HG03571 (cell line): ENCODE data around the gene ZFP64.
A peak's percentile ranks its signal among the peaks of the same experiment; 100 is the strongest.
"Not testable (repeated sequence)": the region's sequence is repeated elsewhere in the genome, so short reads cannot be mapped to it uniquely, and the experiment has no call there.

Experiments used
- ATAC-seq: cut with Tn5 transposase; IDR thresholded peaks from one replicate; pipeline ENCODE4 v1.9.1; 2021; ENCODE audit not compliant: unreplicated experiment

The ZFP64 gene

DNA sequence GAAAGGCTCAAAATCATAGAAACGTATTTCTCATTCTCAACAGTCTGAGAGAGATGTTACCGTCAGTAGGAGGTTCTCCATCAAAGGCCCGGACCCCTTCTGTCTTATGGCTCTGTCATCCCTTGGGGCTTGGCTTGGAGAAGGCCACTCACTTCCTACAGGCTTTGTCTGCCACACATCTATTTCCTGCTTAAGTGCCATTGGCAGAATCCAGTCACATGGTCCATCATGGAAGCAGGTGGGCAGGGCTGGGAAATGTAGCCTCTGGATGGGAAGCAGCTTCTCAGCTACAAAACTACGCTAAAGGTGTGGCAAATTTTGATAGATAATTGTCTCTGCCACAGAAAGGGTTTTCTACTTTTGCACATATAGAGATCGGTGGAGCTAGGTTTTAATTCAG lies 12.6 kb upstream of the ZFP64 start:
- ATAC-seq, result no peak

DNA sequence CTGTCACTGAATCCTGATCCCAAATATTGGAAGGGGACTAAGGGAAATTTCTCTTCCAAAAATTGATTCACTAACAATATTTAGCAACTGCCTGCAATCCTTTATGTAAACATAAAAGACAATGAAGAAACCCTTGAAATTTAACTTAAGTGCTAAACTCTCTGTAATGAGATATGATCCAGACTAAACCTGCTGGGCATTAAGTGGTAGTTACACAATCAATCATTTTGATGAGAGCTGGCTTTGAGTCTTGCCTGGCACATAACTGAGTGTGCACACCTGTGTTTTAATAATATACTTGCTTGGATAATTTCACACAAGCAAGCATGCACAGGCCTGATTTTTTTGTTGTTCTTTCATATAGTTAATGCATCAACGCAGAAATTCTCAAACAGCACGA lies 9.8 kb upstream of the ZFP64 start:
- ATAC-seq, result no peak

DNA sequence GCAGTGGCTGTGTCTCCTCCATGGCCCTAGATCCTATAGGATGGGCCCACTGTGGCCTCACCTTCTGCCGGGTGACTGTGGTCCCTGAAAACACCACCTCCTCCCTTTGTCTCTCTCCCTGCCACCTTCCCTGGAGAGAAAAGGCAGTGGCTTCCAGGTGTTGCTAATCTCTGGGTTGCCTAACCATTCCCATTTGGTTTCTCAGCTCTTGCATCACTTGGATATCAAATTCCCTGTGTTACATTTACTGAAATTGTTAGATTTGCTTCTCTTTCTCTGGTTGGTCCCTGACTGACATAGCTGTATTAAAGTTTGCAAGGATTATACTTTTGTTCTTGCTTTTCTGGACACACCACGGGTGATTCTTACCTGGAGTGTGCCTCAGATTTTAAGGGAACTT lies 9.3 kb upstream of the ZFP64 start:
- ATAC-seq, result no peak

DNA sequence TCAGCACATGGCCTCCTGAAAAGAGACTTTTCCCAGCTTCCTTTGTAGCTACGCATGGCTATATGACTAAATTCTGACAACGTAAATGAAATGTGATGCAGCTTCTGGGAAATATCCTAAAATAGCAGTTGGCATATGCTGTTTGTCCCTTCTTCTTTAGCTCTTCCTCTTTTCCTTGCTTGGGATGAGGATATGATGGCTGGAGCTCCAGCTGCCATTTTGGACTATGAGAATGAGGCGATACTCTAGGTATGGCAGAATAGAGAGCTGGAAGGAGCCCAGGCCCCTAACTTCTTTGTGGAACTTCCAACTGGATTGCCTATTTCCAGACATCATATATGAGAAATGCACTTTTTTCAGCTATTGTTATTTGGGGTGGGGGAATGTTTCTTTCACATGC lies 5.3 kb upstream of the ZFP64 start:
- ATAC-seq, result no peak

DNA sequence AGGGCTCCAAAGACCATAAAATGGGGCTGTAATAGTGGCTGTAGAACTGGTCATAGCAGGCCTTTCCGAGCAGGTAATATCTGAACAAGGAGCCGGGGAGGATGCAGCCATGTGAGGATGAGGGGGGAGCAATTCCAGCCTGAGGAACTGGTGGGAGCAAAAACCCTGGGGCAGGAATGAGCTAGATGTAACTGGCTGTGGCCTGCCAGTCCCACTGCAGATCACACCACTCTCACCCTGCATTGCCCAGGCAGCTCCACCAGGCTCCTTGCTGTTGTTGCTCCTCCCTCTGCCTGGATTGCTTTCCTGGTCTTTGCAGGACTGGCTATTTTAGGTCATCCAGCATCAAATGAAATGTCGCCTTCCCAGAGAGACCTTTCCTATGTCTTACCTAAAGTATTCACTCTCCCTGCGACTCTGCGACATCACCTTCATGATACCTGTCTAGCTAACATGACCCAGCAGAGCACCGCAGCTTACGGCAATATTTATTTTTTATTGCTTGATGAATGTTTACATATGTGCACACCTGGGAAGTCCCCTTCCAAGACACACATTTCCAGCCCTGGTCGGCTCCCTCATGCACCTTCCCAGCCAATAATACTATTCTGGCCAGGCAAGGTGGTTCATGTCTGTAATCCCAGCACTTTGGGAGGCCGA lies 2.4 kb upstream of the ZFP64 start:
- ATAC-seq, result no peak

DNA sequence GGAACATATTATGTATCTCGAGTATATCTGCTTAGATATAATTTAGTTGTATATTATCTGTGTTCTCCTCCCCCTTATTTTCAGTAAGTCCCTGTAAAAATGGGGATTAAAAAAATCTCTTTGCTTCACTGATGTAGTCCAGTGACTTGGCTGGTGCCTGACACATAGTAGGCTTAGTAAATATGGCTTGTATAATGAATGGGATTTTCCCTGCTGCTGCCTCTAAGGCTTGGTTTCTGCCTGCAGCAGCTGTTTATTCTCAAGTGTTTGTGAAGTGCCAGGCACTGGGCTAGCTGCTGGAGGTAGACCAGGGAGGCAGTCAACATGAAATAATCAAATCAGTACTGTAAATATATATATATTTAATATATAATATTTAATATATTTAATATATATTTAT lies 1.6 kb upstream of the ZFP64 start:
- no peak for ATAC-seq

DNA sequence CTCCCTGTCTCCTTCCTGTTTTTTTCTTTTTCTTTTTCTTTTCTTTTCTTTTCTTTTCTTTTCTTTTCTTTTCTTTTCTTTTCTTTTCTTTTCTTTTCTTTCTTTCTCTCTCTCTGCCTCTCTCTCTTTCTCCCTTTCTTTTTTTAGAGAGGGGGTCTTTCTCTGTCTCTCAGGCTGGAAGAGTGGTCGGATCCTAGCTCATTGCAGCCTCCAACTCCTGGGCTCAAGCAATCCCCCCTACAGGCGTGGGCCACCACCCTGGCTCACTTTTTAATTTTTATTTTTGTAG lies 1.1 kb upstream of the ZFP64 start:
- ATAC-seq, result not testable (repeated sequence)

DNA sequence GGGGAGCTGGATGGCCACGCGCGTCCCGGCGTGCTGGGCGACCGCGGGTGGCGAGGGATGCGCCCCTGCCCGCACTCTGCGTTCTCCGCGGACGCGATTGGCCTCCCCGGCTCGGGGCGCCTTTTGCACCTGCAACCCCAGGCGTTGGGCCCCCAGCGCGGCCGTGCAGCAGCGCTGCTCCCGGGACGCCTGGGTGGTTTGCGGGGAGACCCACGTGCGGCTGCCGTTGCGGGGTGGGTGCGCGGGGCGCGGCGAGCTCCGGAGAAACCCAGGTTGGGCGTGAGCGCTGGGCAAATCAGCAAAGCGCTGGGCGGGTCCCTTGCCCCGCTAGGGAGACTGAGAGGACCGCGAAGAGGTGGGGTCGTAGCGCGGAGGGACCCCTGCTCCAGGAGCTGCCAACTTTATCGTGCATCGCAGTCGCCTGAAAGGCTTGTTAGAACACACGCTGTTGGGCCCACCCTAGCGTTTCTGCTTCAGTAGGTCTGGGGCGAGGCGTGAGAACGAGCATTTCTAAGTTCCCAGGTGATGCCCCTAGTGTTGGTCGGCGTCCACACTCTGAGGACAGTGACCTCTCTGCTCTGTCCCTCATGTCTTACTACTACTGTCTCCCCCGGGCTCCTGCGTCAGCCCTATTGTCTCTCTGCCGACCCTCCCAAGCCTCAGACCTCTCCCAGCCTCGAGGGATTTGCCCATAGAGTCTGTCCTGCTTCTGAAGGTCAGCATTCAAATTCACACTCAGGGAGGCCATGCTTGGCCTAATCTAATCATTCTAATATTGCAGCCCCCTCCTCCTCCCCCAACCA lies 538 bp upstream of the ZFP64 start:
- peak; percentile 53 for ATAC-seq

DNA sequence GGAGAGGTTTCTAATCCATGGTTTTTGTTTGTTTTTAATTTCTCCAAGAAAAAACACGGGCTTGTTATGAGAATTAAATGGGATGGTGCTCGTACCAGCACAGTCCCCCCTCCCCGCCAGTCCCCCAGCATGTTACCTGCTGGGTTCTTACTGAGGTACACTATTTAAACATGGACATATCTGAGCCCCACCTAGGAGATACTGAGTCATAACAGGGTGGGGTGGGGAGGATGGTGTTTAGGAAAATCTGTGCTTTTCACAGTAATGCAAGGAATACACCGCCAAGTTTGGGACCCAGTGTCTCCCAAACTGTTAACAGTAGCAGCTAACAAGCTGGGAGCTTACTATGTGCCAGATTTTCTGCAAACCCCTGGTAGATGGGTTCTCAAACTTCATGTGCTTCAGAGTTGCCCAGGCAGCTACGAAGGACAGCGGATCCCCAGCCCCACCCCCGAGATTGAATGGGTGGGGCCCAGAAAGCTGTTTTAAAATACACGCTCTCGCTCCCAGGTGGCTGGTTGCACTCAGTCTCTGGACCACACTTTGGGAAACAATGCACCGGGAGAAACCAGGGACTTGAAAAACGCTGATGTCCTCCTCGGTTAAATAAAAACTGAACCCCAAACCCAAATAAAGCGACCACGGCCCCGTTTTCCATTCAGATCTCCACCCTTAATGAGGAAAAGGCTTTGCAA lies 995 bp downstream of the ZFP64 start:
- peak; percentile 34 for ATAC-seq

DNA sequence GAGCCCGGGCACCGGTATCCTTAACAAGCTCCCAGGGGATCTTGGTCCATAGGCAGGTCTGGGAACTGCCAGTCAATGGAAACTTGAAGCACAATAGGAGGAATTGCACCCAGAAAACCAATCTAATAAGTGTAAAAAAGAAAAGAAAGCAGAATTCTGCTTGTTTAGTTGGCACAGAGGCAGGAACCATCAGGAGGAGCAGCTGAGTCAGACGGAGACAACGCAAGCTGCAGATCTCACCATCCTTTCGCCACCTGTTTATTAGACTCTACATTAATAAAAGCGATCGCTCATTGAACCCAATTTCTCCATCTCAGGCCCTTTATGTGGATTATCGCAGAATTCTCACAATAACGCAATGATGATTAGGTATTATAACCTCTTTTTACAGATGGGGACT lies 9.8 kb downstream of the ZFP64 start:
- ATAC-seq, result no peak

DNA sequence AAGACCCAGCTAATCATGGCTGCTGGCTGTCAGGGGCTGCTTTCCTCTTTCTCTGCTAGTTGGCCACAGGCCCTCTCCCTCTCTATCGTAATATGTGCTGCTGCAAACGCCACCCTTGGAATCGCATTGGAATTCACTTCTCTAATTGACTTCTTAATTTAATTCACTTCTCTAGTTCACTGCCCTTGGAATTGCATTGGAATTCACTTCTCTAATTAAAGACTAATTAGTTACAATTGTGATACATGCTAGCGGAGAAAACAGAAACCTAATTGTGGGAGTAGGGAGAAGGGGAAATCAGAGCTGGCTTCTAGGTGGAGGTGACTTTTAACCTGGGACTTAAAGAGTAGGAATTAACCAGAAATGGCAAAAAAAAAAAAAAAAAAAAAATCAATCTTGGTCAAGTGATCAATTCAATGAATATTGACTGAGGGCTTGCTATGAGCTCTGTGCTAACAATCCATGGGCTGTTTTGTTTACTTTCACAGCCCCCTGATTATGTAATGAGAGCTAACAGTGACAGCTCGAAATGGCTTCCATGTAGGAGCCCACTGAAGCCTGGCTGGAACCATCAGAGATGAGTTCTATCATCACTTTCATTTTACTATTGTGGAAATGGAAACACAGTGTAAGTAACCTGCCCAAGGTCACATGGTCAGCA lies 11.3 kb downstream of the ZFP64 start:
- ATAC-seq, result no peak

DNA sequence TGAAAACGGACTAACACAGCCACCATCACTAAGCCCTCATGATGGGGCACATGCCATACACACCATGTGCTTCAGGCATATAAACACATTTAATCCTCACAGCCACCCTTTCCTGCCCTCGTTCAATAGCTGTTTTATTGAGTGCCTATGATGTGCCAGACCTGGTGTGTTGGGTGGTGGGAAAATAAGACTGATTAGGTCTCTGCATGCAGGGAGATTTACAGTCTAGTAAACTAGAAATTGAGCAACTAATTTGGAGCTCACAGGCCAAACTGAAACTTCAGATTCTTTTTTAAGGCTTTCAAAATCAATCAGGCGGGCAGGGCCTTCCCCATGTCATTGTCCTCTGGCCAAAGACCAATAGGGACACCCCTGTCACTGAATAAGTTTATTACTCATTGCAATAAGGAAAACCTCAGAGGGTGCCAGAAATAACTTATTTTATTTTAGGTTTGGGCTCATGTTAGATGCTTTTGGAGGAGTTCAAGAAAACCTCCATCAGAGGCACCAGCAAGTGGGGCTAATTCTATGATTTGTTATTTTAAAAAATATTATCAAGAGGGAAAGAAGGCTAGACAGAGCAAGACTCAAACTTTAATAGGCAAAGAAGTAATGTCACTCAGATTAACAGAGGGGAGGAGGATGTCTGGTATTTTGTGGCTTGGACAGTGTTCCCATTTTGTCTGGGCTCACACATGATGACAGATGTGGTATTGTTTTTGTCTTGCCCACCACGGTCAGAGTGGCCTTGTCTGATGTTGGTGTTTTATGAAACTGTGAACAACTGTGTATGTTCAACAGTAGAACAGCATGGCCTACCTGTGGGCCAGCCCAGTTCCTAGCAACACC lies 12.0 kb downstream of the ZFP64 start:
- peak; percentile 87 for ATAC-seq

DNA sequence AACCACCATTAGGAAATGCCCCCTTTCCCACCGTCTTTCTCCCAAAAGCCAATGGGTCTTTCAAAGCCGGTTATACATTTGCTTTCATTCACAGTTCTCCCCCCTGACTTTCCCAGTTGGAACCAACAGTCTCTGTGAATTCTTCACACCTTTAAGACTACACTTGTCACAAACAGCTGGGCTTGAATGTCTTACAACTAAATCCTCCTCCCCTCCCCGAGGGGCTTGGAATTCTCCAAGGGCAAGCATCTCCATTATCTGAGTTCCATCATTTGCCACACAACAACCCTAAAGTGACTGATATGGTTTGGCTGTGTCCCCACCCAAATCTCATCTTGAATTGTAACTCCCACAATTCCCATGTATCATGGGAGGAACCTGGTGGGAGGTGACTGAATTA lies 12.9 kb downstream of the ZFP64 start:
- no peak for ATAC-seq

DNA sequence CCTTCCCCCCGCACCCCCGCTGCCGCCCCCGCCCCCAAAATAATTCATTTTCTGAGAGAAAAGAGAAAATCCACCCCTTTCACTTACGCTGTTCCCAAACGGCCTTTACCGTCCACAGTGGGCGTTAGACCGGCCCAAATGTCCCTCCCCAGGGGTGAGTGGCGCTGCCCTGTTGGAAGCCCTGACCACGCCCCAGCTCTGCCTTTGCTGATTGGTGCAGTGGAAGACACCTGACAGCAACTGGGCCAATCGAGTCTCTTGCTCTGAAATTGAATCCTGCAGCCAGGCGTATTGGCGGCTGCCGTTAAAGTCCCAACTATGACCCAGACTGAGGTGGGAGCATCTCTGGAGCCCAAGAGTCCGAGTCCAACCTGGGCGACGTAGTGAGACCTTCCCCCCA lies 15.7 kb downstream of the ZFP64 start:
- ATAC-seq, result no peak

DNA sequence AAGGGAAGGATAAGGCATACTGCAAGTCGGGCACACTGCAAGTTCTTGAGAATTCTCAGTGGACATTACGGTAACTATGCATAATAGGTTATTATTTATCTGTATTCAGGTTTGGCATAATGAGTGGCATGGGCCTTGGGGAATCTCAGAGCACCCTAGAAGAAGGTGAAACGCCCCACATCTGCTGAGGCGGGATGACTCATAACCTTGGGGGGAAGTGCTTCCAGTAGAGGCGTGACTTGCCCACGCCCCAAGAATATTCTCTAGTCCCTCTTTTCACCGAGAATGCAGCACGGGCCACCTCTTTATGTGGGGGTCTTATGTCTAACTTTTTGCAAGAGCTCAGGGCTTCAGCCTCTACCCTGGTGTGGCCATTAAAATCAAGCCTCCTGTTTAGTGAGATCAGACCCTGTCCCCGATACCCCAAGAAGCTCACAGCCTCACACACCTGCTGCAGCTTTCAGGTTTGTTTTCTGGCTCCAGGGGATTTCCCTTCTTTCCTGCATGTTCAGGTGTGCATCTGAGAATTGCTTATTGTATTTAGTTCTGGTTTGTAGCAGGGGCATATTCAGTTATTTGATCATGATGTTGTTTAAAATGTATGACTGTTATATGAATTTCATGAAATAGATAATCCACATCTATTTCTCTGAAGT lies 19.1 kb downstream of the ZFP64 start:
- peak; percentile 69 for ATAC-seq

DNA sequence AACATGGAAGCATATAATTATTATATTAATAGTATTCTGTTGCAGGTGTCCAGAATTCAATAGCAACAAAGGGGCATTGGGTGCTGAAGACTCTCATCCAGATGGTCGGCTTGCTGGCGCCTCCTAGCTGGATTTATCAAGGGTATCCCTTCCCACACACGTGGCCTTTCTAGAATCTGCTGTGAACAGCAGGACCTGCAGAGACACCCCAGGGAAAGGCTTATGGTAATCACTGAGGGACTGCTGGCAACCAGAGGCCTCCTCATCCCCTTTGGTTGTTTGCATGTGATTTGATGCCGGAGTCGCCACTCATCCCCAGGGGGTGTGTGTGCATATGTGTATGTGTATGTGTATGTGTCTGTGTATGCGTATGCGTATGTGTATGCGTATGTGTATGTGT lies 20.6 kb downstream of the ZFP64 start:
- no peak for ATAC-seq

DNA sequence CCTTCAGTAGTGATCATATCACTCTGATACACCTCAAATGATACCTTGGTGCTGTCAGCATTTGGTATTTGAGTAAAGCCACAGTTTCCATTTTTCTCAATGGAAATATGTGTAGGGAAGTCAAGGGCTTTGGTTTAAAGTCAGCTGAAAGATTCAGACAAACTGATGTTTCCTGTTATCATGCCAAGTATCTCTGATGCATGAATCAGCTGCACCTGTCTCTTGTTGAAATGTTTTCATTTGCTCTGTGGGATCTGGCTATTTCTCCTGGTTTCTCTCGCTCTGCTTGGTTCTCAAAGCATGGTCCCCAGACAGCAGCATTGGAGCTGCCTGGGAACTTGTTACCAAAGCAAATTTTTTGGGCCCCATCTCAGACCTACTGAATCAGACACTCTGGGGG lies 23.5 kb downstream of the ZFP64 start:
- ATAC-seq, result no peak

DNA sequence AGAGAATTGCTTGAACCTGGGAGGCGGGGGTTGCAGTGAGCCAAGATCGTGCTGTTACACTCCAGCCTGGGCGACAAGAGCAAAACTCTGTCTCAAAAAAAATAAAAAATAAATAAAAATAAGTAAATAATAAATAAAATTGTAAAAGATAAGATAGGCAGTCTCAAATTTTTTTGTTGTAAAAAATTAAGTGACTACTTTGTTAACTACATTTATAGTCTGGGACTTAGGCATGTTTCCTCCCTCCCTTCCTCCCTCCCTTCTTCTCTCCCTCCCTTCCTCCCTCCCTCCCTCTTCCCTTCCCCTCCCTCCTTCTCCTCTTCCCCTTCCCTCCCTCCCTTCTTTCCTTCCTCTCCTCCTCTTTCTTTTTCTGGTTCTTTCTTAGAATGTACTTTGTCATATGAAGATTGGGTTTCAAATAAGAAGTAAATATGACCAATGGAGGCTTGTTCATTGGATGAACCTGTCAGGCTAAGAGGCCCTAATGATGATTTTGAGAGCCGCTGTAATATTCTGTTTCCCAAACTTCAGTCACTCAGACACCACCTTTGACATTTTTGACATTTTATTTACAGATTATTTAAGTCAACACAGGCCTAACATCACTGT lies 24.2 kb downstream of the ZFP64 start:
- no peak for ATAC-seq

DNA sequence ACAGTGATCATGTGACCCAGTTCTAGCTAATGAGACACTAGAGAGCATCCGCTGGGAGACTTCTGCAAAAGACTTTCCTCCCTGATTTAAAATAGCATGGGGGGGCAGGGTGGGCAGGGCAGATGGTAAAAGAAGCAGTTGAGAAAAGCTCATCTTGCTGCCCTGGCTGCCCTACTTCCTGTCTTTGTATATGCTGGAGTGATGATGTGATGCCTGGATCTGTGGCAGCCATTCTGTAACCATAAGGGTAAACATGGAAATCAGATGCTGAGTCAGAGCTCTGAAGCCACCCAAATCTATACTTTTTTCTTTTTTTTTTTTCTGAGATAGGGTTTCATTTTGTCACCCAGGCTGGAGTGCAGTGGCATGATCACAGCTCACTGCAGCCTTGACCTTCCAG lies 25.4 kb downstream of the ZFP64 start:
- no peak for ATAC-seq

DNA sequence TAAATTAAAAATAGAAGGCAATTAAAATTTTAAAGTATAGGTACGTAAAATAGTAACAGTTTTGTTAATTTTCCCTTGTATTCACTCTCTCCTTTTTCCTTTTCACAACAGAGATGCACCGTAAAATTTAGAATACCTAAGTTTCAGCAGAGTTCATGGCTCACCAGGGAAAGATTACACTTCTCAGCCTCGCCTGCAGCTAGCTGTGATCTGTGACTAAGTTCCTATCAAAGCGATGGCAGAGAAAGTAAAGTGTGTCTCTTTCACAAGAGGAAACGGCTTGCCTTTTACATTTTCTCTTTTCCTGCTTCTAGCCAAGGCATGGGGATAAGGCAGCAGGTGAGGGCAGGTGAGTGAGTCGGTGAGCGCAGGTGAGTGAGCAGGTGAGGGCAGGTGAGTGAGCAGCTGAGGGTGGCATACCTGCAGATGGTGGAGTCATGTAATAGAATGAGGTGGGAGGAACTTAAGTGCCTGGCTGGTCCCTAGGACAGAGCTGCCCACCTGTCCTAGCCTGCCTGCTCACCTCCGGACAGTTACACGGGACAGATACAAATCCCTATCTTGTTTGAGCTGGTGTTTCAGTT lies 30.9 kb downstream of the ZFP64 start:
- no peak for ATAC-seq
